ENCODE measurements around the gene GORASP1.
A peak's percentile ranks its signal among the peaks of the same experiment; 100 is the strongest.

The GORASP1 gene

DNA sequence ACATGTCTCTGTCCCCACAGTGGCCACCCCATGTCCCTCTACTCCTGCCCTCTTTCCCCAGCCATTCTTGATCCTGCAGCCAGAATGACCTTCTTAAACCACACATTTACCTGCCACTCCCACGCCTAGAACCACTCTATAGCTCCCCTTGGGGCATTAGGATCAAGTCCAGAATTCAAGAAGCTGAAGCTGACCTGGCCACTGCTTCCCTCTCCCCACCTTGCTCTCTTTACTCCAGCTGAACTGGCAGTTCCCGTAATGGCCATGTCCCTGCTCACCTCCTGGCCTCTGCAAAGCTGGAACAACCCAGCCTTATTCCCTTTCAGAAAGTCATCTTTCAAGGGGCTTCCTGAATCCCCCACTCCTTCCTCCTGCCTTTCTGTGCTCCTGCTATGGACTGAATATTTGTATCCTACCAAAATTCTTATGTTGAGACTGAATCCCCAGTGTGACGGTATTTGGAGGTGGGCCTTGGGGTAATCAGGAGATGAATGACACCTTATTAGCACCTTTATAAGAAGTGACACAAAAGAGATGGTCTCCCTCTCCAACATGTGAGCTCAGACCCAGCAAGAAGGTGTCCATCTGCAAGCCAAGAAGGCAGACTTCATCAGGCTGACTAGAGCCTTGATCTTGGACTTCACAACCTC, 42.2 kb upstream of the GORASP1 start:
- DNase-seq (ENCODE audit: low spot score): no peak
- TF ChIP-seq, protein P1, sequence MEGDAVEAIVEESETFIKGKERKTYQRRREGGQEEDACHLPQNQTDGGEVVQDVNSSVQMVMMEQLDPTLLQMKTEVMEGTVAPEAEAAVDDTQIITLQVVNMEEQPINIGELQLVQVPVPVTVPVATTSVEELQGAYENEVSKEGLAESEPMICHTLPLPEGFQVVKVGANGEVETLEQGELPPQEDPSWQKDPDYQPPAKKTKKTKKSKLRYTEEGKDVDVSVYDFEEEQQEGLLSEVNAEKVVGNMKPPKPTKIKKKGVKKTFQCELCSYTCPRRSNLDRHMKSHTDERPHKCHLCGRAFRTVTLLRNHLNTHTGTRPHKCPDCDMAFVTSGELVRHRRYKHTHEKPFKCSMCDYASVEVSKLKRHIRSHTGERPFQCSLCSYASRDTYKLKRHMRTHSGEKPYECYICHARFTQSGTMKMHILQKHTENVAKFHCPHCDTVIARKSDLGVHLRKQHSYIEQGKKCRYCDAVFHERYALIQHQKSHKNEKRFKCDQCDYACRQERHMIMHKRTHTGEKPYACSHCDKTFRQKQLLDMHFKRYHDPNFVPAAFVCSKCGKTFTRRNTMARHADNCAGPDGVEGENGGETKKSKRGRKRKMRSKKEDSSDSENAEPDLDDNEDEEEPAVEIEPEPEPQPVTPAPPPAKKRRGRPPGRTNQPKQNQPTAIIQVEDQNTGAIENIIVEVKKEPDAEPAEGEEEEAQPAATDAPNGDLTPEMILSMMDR (IDR thresholded peaks at IDR 0.05; ENCODE audit: extremely low read depth, insufficient read depth, missing control alignments): no peak
- in situ Hi-C loops (cut with MboI; ENCODE audit: low pct_unique_long_range_greater_than_20kb, low sequenced_read_pairs, unreplicated experiment): no loop called here

DNA sequence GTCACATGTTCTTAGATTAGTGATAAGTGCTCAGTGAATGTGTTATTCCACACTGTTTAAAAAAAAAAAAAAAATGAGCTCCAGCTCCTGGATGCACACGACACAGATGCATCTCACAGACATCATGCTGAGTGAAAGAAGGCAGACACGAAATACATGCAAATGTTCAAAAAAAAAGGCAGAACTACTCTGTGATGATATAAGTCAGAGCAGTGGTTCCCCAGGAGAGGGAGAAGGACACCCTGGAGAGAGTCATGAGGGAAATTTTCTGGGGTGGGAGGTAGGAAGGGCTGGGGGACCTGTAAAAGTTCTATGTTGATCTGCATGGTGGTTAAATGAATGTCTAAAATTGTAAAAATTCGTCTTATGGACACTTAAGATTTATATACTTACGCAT, 41.6 kb upstream of the GORASP1 start:
- TF ChIP-seq, protein P1 (IDR thresholded peaks at IDR 0.05; ENCODE audit: extremely low read depth, insufficient read depth, missing control alignments): no peak
- in situ Hi-C loops (cut with MboI; ENCODE audit: low pct_unique_long_range_greater_than_20kb, low sequenced_read_pairs, unreplicated experiment): no loop called here
- DNase-seq (ENCODE audit: low spot score): no peak

DNA sequence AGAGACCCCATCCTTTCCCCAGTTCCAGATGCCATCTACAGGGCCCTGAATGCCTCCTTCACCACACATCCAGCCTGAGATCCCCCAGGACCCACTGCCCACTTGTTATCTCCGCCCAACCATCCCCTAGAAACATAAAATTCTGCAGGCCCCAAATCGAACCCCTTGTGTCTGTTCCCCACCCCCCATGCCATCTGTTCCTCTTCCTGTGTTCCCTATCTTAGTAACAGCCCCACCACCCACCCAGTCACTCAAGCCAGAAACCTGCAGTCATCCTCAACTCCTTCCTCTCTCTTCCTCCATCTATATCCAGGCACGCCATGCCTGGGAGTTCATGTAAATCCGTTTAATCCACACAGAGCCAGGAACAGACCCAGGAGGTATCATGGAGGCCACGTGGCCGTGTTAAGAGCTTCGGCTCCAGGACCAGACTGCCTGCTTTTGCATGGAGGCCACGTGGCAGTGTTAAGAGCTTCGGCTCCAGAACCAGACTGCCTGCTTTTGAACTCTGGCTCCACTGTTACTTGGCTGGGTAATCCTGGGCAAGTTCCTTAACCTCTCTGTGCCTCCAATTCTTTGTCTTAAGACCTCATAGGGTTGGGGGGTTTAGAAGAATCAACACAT, 41.1 kb upstream of the GORASP1 start:
- TF ChIP-seq, protein P1 (IDR thresholded peaks at IDR 0.05; ENCODE audit: extremely low read depth, insufficient read depth, missing control alignments): no peak
- no peak for DNase-seq (ENCODE audit: low spot score)
- in situ Hi-C loops (cut with MboI; ENCODE audit: low pct_unique_long_range_greater_than_20kb, low sequenced_read_pairs, unreplicated experiment): no loop called here

DNA sequence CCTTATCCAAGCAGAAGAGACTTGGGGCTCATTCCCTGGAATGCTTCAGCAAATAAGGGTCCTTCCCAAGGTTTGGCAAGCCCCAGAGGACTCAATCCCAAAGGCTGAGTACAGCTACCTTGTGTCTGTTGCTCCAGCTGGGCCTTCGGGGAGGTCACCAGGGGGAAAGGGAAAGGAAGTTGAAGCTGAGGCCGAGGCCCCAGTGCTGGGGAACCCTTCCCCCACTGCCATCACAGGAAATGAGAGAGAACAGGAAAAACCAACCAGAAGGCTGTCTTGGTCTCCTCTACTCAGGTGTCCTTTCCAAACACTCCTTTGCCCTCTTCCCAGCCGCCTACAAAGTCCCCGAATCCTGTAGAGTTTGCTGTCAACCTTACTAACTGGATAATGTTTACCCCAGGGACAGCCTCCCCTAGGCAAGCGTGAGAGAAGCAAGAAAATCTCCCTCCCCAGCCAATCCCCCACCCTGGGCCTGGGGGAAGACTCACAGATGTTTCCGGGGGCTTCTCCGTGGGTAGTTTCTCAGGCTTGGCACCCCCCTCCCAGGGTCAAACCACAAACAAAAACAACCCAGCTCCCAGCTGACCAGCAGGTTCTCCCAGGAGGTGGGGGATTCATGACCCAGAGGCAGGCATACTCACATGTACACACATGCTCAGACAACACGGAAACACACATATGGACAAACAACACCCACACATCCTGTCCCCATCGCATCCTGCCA, 40.4 kb upstream of the GORASP1 start:
- in situ Hi-C loops (cut with MboI; ENCODE audit: low pct_unique_long_range_greater_than_20kb, low sequenced_read_pairs, unreplicated experiment): no loop called here
- DNase-seq (ENCODE audit: low spot score): peak; percentile 55
- TF ChIP-seq, protein P1 (IDR thresholded peaks at IDR 0.05; ENCODE audit: extremely low read depth, insufficient read depth, missing control alignments): no peak

DNA sequence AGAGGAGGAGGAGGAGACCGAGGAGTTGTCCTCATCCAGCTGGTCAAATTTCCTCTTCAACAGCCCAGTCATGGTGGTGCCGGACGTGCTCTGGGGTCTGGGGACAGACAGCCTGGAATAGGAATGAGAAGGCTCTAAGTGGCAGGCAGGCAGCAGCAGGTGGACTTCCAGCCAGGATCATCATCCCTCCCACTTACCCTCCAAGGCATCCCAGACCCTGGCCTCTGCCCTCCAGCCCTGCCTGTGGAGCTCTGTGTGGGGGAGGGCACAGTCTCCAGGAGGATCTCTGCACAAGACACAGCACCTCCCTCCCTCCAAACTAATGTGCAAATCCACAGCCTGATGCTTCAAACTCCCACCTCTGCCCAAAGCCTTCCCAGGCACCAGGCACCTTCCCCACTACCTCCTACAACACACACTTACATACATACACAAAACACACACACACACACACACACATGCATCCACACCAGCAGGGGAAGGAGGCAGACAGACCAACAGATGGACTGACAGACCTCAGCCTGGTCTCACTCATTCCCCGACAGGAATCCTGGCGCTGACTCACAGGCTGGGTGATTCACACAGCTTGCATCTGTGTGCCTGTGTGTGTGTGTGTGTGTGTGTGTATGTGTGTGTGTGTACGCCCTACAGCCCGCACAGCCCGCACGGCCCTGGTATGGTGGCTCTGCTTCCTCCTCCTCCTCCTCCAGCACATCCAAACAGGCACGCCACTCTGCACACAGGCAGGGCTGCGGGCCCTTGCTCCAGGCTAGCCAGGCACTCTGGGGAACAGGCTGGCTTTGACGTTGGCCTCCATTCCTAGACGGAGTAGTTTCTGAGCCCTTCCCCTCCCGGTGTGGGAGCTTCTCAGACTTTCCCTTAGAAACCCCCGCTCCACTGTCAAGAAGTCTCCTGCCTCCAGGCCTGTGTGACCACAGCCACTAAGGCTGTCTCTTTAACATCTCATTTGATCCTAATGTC, 39.5 kb upstream of the GORASP1 start:
- in situ Hi-C loops (cut with MboI; ENCODE audit: low pct_unique_long_range_greater_than_20kb, low sequenced_read_pairs, unreplicated experiment): no loop called here
- no peak for DNase-seq (ENCODE audit: low spot score)
- TF ChIP-seq, protein P1 (IDR thresholded peaks at IDR 0.05; ENCODE audit: extremely low read depth, insufficient read depth, missing control alignments): no peak

DNA sequence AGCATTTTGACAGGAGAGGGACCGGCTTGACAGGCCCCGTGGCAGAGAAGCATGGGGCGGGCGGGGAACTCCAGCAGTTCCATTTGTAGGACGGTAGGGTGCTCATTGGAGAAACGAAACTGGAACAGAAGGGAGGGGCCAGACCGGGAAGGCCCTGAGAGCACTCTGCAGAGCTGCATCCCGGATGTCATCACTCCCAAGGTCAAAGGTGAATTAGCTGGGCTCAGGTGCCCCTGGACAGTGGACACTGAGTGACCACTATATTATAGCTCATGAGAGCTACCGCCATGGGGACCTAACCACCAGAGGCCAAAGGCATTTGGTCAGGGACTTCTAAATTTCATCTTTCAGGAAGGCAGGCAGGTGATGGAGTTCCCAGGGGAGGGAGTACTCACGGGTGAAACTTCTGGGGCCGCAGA, 38.7 kb upstream of the GORASP1 start:
- no peak for DNase-seq (ENCODE audit: low spot score)
- in situ Hi-C loops (cut with MboI; ENCODE audit: low pct_unique_long_range_greater_than_20kb, low sequenced_read_pairs, unreplicated experiment): no loop called here
- TF ChIP-seq, protein P1 (IDR thresholded peaks at IDR 0.05; ENCODE audit: extremely low read depth, insufficient read depth, missing control alignments): no peak
